ENCODE measurements around the gene RUSC1. TPM values are rescaled to one million over a fixed set of nuclear protein-coding genes. Genes with fewer than 3 reads are reported as not detected.

RUSC1 gene, protein sequence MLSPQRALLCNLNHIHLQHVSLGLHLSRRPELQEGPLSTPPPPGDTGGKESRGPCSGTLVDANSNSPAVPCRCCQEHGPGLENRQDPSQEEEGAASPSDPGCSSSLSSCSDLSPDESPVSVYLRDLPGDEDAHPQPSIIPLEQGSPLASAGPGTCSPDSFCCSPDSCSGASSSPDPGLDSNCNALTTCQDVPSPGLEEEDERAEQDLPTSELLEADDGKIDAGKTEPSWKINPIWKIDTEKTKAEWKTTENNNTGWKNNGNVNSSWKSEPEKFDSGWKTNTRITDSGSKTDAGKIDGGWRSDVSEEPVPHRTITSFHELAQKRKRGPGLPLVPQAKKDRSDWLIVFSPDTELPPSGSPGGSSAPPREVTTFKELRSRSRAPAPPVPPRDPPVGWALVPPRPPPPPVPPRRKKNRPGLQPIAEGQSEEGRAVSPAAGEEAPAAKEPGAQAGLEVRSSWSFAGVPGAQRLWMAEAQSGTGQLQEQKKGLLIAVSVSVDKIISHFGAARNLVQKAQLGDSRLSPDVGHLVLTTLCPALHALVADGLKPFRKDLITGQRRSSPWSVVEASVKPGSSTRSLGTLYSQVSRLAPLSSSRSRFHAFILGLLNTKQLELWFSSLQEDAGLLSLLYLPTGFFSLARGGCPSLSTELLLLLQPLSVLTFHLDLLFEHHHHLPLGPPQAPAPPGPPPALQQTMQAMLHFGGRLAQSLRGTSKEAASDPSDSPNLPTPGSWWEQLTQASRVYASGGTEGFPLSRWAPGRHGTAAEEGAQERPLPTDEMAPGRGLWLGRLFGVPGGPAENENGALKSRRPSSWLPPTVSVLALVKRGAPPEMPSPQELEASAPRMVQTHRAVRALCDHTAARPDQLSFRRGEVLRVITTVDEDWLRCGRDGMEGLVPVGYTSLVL
- total RNA-seq: 34.4 and 35.4 TPM in 2 replicates
- long read RNA-seq, transcript RUSC1-203 (9 exons, 1,968 nt): major isoform, 6 of 17 reads
- long read RNA-seq, partial matches to known transcripts: 4 of 17 reads
- long read RNA-seq, other reads (novel, unspliced or antisense): 4 of 17 reads

DNA sequence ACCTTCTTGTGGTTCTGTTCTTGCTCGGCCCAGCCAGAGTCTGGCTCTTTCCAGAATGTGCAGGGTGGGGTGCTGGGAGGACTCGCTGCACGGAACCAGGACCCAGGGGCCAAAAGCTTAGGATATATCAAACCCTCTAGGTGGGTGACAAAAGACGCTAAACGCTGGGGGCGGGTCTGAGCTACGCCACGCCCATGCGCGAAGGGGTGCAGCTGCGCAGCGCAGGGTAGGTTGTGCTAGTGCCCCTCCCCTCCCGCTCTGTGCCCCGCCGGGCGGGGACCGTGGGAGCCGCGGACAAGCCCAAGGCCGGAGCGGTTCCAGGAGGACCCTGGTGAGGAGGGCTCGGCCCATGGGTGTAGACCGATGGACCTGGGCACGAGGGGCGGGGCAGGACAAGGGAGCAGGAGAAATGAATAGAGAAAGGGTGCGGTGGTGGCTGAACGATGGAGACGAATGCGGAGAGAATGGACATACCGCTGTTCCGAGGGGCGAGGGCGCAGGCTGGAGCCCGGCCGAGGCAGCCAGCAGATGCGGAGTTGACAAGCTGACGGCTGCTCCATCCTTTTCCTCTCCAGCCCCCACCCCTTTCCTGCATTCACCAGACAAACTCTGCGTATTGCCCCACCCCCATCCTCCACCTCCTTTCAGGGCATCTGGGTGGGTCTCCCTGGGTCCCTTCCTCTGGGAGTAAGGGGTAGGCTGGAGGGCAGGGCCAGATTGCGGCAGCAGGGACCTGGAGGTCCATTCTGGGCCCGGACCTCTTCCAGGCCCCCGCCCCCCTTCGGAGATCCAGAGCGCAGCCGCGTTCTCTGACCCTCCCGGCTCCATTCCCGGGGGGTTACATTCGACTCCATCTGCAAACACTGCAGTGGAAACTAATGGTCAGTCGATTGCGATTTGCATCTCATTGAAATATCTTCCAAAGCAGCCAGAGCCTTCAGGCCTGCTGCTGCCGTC, at the start of gene RUSC1:
Gene RUSC1, plus strand, starts transcription at position 234 of the 957 bp plus-strand sequence. CDS start 880 bp downstream, outside the sequence.
- Mint-ChIP-seq H3K4me1 (ENCODE audit: unreplicated experiment) (peaks cover 30% of the 10 kb centered on the region), H3K4me3 (ENCODE audit: unreplicated experiment) (peak within 1 kb of the TSS; percentile 86), H3K36me3 (ENCODE audit: unreplicated experiment) (peaks cover 5% of the 10 kb centered on the region), H3K27me3 (ENCODE audit: unreplicated experiment) (no peaks in the 10 kb centered on the region), H3K9me3 (ENCODE audit: unreplicated experiment) (no peaks in the 10 kb centered on the region), H3K27ac (ENCODE audit: unreplicated experiment) (peak within 1 kb of the TSS; percentile 83)
- no peak for DNase-seq (ENCODE audit: extremely low spot score, unreplicated experiment)
- TF ChIP-seq, protein P1, sequence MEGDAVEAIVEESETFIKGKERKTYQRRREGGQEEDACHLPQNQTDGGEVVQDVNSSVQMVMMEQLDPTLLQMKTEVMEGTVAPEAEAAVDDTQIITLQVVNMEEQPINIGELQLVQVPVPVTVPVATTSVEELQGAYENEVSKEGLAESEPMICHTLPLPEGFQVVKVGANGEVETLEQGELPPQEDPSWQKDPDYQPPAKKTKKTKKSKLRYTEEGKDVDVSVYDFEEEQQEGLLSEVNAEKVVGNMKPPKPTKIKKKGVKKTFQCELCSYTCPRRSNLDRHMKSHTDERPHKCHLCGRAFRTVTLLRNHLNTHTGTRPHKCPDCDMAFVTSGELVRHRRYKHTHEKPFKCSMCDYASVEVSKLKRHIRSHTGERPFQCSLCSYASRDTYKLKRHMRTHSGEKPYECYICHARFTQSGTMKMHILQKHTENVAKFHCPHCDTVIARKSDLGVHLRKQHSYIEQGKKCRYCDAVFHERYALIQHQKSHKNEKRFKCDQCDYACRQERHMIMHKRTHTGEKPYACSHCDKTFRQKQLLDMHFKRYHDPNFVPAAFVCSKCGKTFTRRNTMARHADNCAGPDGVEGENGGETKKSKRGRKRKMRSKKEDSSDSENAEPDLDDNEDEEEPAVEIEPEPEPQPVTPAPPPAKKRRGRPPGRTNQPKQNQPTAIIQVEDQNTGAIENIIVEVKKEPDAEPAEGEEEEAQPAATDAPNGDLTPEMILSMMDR (IDR thresholded peaks at IDR 0.05): no peak

DNA sequence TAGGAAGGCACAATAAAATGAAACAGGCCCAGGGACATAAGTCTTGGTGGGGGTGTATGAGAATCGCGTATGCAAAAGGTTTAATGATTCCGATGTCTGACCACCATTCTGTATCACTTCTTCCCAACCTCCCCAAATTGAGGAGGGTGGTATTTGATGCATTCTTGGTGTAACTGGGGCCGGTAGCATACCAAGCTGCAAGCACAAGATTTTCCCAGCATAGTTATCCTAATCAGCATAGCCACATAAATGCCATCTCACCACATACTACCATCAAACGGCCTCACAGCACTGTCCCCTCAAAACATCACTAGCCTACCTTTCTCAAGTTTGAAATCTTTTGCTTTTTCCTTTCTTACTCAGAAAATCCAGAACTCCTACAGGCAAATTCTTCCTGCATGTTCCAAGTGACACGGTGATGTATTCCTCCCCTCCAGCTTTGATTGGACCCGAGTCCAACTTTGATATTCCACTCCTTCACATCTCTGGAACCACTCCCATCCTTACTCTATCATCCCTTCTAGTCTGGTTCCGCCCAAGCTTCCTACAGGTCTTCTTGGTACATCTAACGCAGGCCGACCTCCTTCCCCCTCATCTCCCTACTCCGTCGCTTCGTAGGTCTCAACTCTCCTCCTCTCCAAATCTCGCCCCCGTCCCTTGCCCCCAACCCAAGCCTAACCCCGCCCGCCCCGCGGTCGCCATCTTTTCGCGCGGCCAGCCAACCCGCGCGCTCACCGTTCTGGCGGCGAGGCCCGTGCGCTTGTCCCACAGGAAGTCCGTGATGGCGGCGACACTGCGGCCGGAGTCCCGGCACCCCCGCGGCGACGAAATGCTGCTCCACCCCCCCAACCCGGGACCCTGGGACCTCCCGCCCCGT, 48.0 kb upstream of the RUSC1 start:
- DNase-seq (ENCODE audit: extremely low spot score, unreplicated experiment): peak; percentile 86
- Mint-ChIP-seq H3K4me1 (ENCODE audit: unreplicated experiment) (peaks cover 25% of the 10 kb centered on the region), H3K27ac (ENCODE audit: unreplicated experiment) (peak overlapping the region; percentile 83), H3K4me3 (ENCODE audit: unreplicated experiment) (peak overlapping the region; percentile 92), H3K9me3 (ENCODE audit: unreplicated experiment) (no peaks in the 10 kb centered on the region), H3K36me3 (ENCODE audit: unreplicated experiment) (peaks cover 16% of the 10 kb centered on the region), H3K27me3 (ENCODE audit: unreplicated experiment) (no peaks in the 10 kb centered on the region)
- TF ChIP-seq, protein P1 (IDR thresholded peaks at IDR 0.05): no peak

DNA sequence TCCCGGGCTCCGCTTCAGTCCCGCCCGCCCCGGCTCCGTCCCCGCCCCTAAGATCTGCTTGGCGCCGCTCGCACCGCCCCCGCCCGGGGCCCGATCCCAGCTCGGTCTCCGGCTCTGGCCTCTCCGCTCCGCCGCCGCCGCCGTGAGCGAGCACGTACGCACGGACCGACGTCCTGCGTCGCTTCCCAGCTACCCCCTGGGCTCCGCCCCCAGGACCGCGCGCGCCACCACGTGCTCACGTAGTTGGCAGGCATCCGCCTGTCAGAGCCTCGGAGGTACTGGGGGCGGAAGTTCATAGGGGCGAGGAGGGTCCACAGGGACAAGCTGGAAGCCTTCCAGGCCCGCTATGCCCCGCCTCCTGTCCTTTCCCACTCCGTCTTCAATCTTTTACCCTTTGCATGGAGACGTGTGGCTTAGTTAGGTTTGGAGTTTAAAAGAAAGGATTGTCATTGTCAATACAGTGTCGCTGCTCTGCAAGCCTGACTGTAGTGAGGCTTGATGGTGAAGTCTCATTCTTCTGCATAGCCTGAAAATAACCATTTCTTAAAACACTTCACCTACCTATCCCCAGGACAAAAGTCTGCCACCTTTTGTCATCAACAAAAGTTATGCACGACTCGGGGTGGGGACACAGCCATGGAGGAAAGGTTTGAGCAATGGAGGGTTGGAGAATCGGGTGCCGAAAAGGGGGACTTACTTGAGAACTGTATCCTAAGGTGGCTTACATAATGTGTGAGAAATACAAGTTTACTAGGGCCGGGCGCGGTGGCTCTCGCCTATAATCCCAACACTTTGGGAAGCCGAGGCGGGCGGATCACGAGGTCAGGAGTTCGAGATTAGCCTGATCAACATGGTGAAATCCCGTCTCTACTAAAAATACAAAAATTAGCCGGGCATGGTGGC, 47.1 kb upstream of the RUSC1 start, which contains the start of gene CLK2:
Gene CLK2, minus strand, starts transcription at position 162 of the 903 bp plus-strand sequence. CDS start 2,527 bp downstream, outside the sequence.
- Mint-ChIP-seq H3K27ac (ENCODE audit: unreplicated experiment) (peak within 1 kb of the TSS; percentile 83), H3K36me3 (ENCODE audit: unreplicated experiment) (peaks cover 10% of the 10 kb centered on the region), H3K4me1 (ENCODE audit: unreplicated experiment) (peaks cover 30% of the 10 kb centered on the region), H3K4me3 (ENCODE audit: unreplicated experiment) (peak within 1 kb of the TSS; percentile 92), H3K27me3 (ENCODE audit: unreplicated experiment) (no peaks in the 10 kb centered on the region), H3K9me3 (ENCODE audit: unreplicated experiment) (no peaks in the 10 kb centered on the region)
- peak; percentile 97 for DNase-seq (ENCODE audit: extremely low spot score, unreplicated experiment)
- TF ChIP-seq, protein P1 (IDR thresholded peaks at IDR 0.05): no peak

Measured in osteocyte (in vitro differentiated cells).